PC-3 (cell line): Measurements from ENCODE around the gene MSI2. TPM values are rescaled to one million over a fixed set of nuclear protein-coding genes. Genes with fewer than 3 reads are reported as not detected.

Experiments used
- ATAC-seq: fragments of 200-7000 bp; cut with Tn5 transposase; 2 replicates; pipeline ENCODE4 v1.9.1; 2020; ENCODE audit warnings: mild to moderate bottlenecking, moderate library complexity
- BruUV-seq: library from RNA; stranded (reverse); fragments of 400-500 nt; replicated peaks from 2 replicates; lab custom pipeline; 2021; lab: Mats Ljungman, UMichigan
- CTCF ChIA-PET: fragments of 300-600 bp; sonication (Branson Sonifier 250); formaldehyde crosslinking; loops from one replicate; lab custom pipeline; 2022; ENCODE audit warnings: antibody characterized with exemption; lab: Charles Lee
- POLR2A ChIA-PET: fragments of 300-600 bp; sonication (Branson Sonifier 250); formaldehyde crosslinking; loops from one replicate; lab custom pipeline; 2022; ENCODE audit warnings: antibody characterized with exemption; ENCODE audit not compliant: unreplicated experiment; lab: Charles Lee
- DNase-seq: peaks from one replicate; pipeline ENCODE4 v3.0.0-alpha.2; 2015
- H2AFZ ChIP-seq: fragments of 300-600 bp; sonication (generic); 2 replicates; pipeline ENCODE4 v1.6.0; 2016; ENCODE audit warnings: antibody characterized with exemption, low read length
- H3F3A ChIP-seq: fragments of 300-600 bp; sonication (generic); one replicate; pipeline ENCODE4 v1.6.0; 2017; ENCODE audit warnings: antibody characterized with exemption, low read length, control low read depth, mild to moderate bottlenecking; ENCODE audit not compliant: unreplicated experiment
- H3K27ac ChIP-seq: fragments of 300-600 bp; sonication (generic); 2 replicates; pipeline ENCODE4 v1.5.1; 2016; ENCODE audit warnings: mild to moderate bottlenecking, low read length
- H3K27me3 ChIP-seq: fragments of 300-600 bp; sonication (generic); 2 replicates; pipeline ENCODE4 v1.6.1; 2016; ENCODE audit warnings: low read length, mixed read lengths
- H3K36me3 ChIP-seq: fragments of 300-600 bp; sonication (generic); 2 replicates; pipeline ENCODE4 v1.6.1; 2016; ENCODE audit warnings: low read depth, mixed run types, low read length, mixed read lengths
- H3K4me1 ChIP-seq: fragments of 300-600 bp; sonication (generic); 2 replicates; pipeline ENCODE4 v1.5.1; 2016; ENCODE audit warnings: low read length; ENCODE audit not compliant: insufficient read depth
- H3K4me2 ChIP-seq: fragments of 300-600 bp; sonication (generic); 2 replicates; pipeline ENCODE4 v1.6.0; 2016; ENCODE audit warnings: low read length
- H3K4me3 ChIP-seq: fragments of 300-600 bp; sonication (generic); 2 replicates; pipeline ENCODE4 v1.5.1; 2016; ENCODE audit warnings: mild to moderate bottlenecking, low read length, mixed read lengths
- H3K79me2 ChIP-seq: fragments of 300-600 bp; sonication (generic); 2 replicates; pipeline ENCODE4 v1.6.1; 2017; ENCODE audit warnings: low read length, mixed read lengths
- H3K9ac ChIP-seq: fragments of 300-600 bp; sonication (generic); 2 replicates; pipeline ENCODE4 v1.6.0; 2016; ENCODE audit warnings: mild to moderate bottlenecking, low read length
- H3K9me2 ChIP-seq: fragments of 300-600 bp; sonication (generic); replicated peaks from 2 replicates; pipeline ENCODE4 v1.6.1; 2016; ENCODE audit warnings: mixed run types, low read length, mixed read lengths
- H3K9me3 ChIP-seq: fragments of 300-600 bp; sonication (generic); 2 replicates; pipeline ENCODE4 v1.6.1; 2016; ENCODE audit warnings: low read length, mixed read lengths
- H4K20me1 ChIP-seq: fragments of 300-600 bp; sonication (generic); 2 replicates; pipeline ENCODE4 v1.6.1; 2016; ENCODE audit warnings: low read length, mixed read lengths
- CTCF ChIP-seq: fragments of 300-600 bp; sonication (generic); conservative IDR thresholded peaks from 2 replicates; pipeline ENCODE4 v1.5.1; 2017; ENCODE audit warnings: antibody characterized with exemption, low read depth, mild to moderate bottlenecking, low read length
- EZH2 ChIP-seq: fragments of 300-600 bp; sonication (generic); IDR thresholded peaks from one replicate; pipeline ENCODE4 v1.6.1; 2017; ENCODE audit warnings: antibody characterized with exemption, mild to moderate bottlenecking, low read length; ENCODE audit not compliant: unreplicated experiment
- EZH2phosphoT487 ChIP-seq: fragments of 300-600 bp; sonication (generic); IDR thresholded peaks from 2 replicates; pipeline ENCODE4 v1.6.1; 2018; ENCODE audit warnings: mild to moderate bottlenecking, antibody characterized with exemption, low read length, borderline replicate concordance
- intact Hi-C: fragments of 100-400 bp; cut with micrococcal nuclease; formaldehyde crosslinking; loops from 2 replicates; pipeline ENCODE4 v1.9.0; 2023
- total RNA-seq: library from RNA; depleted of rRNA; stranded (reverse); fragments of >200 nt; gene quantifications from 2 replicates; pipeline ENCODE4 v1.2.3, GENCODE V29; 2014

The MSI2 gene
- total RNA-seq, 1 experiment from 2014 or later, result 54.7 TPM

- intact Hi-C loops, result no loop called here
- CTCF ChIA-PET, result no interaction called here
- no peak overlapping the region for H3K27ac ChIP-seq
- H3K4me3 ChIP-seq, result no peak overlapping the region
- ATAC-seq (no peak), DNase-seq (no peak)
- H3K9me2 ChIP-seq, result no peaks in the 10 kb centered on the region
- no peak overlapping the region for H3K9ac ChIP-seq
- no peak overlapping the region for H3K4me2 ChIP-seq
- H3K36me3 ChIP-seq, result no peaks in the 10 kb centered on the region; the same call in 1 of the 2 replicates
- no peaks in the 10 kb centered on the region for H4K20me1 ChIP-seq
- no peak overlapping the region for H2AFZ ChIP-seq
- TF ChIP-seq EZH2 (no peak), CTCF (no peak), EZH2phosphoT487 (no peak)
- H3K4me1 ChIP-seq, result no peaks in the 10 kb centered on the region
- H3K27me3 ChIP-seq, result no peaks in the 10 kb centered on the region
- no TSS peak for BruUV-seq
- no peaks in the 10 kb centered on the region for H3K9me3 ChIP-seq
- POLR2A ChIA-PET, result no interaction called here
- H3K79me2 ChIP-seq, result no peaks in the 10 kb centered on the region
- H3F3A ChIP-seq, result peaks cover 4% of the 10 kb centered on the region
These were observed 28.8 kb downstream of the MSI2 start for GRCh38 chr17:57284984-57285646.

- Histone ChIP-seq H2AFZ (no peak overlapping the region), H3K9me2 (no peaks in the 10 kb centered on the region), H3K36me3 (no peaks in the 10 kb centered on the region; the same call in 1 of the 2 replicates), H3K4me3 (no peak overlapping the region), H3K27me3 (no peaks in the 10 kb centered on the region), H3K9ac (no peak overlapping the region), H3K9me3 (no peaks in the 10 kb centered on the region), H3F3A (peaks cover 4% of the 10 kb centered on the region), H3K4me2 (no peak overlapping the region), H3K27ac (no peak overlapping the region), H3K79me2 (no peaks in the 10 kb centered on the region), H3K4me1 (no peaks in the 10 kb centered on the region), H4K20me1 (no peaks in the 10 kb centered on the region)
- ATAC-seq (no peak), DNase-seq (no peak)
- CTCF ChIA-PET, result no interaction called here
- intact Hi-C loops, result no loop called here
- BruUV-seq, result no TSS peak
- TF ChIP-seq CTCF (no peak), EZH2 (no peak), EZH2phosphoT487 (no peak)
- POLR2A ChIA-PET, result no interaction called here
These were observed 29.4 kb downstream of the MSI2 start for GRCh38 chr17:57285701-57286100.

- TF ChIP-seq EZH2phosphoT487 (no peak), CTCF (no peak), EZH2 (no peak)
These were observed 30.2 kb downstream of the MSI2 start for GRCh38 chr17:57286399-57287105.

More at GRCh38 chr17:57286399-57287105, 30.2 kb downstream of the MSI2 start:
- intact Hi-C loops, result no loop called here
- no peak overlapping the region for H2AFZ ChIP-seq
- no peak overlapping the region for H3K4me3 ChIP-seq
- BruUV-seq, result no TSS peak
- no peak overlapping the region for H3K27ac ChIP-seq
- no peaks in the 10 kb centered on the region for H3K27me3 ChIP-seq
- H3K9ac ChIP-seq, result no peak overlapping the region
- ChIA-PET POLR2A (no interaction called here), CTCF (interaction anchor here (0.7 kb wide), 1 partner anchor 16 kb away, joined by 5 read pairs; no protein-coding TSS in a partner anchor)
- no peaks in the 10 kb centered on the region for H4K20me1 ChIP-seq
- DNase-seq (no peak), ATAC-seq (no peak)
- H3K9me2 ChIP-seq, result no peaks in the 10 kb centered on the region
- no peaks in the 10 kb centered on the region; the same call in 1 of the 2 replicates for H3K36me3 ChIP-seq
- H3K4me2 ChIP-seq, result no peak overlapping the region
- H3K9me3 ChIP-seq, result no peaks in the 10 kb centered on the region
- peaks cover 4% of the 10 kb centered on the region for H3F3A ChIP-seq
- H3K79me2 ChIP-seq, result no peaks in the 10 kb centered on the region
- no peaks in the 10 kb centered on the region for H3K4me1 ChIP-seq
